HG03457 (cell line): ENCODE results near the gene MS4A6E.
"Not testable (repeated sequence)": the region's sequence is repeated elsewhere in the genome, so short reads cannot be mapped to it uniquely, and the experiment has no call there.

Experiments used
- ATAC-seq: cut with Tn5 transposase; IDR thresholded peaks from one replicate; pipeline ENCODE4 v1.9.1; 2021; ENCODE audit warnings: moderate number of reproducible peaks; ENCODE audit not compliant: unreplicated experiment

The MS4A6E gene

DNA sequence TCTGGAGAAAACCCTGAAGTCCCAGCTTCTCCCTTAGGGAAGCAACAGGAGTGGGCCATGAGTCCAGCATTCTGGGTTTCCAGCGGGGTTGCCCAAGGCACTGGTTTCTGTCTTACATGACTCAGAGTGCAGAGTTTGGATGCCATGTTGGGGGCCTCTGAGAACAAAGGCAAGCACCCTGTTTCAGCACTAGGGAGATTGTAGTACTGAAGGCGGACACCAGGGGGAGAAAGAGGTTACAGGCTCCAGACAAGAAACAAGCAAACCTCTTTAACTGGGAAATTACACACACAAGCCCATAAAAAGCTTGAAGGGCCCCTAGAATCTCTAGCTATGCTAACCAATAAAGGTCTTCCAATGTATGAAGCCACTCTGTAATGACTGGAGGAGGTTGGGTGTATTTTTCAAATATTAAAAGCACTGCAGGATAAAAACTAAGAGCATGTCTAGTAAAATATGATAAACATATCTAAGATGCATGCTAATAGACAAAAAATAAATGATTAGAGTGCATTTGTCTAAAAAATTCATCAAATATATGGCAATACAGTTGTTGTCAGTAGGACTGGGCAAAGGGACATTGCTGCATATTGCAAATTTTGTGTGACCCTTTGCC, 7.1 kb downstream of the MS4A6E start:
- no peak for ATAC-seq

DNA sequence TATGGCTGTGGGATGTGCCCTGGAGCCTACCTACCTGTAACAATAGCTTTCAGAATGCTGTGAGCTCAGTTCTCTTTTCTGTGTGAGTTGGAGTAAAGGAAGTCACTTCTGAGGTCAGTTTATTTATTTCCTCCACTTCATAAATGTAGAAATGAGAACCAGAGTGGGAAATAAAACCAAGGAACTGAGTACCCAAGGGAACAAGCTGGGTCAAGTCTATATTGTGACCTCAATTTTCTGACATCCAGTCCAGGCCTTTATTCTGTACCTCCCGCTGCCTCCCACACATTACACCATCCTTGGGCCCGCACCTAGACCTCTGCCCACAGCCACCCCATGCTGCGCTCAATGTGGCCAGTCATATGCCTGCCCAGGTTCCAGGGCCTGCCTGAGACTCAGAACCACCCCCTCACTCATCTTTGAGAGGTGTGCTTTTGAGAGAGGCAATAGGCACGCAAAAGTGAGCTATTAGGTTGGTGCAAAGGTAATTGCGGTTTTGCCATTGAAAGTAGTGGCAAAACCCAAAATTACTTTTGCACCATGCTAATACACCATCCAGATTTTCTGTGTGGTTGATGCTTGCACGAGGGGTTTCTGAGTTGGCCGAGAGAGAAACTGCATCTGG, 9.8 kb downstream of the MS4A6E start:
- no peak for ATAC-seq

DNA sequence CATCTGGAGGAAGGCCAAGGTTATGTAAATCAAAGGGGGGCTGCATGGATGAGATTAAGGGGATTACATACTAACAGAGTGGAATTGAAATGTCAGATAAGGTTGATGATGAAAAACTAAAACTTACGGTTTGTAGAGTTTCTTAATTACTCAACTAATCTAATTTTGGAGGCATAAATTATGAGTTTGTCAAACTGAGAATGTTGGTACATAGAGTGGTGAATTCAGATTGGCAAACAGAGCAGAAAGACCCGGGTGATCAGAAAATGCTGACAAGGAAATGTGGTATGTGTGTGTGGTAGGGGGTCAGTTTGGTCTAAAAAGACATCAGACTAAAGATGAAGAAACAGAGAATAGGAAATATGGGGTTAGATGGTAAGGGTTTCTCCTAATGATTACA, 11.0 kb downstream of the MS4A6E start:
- no peak for ATAC-seq

DNA sequence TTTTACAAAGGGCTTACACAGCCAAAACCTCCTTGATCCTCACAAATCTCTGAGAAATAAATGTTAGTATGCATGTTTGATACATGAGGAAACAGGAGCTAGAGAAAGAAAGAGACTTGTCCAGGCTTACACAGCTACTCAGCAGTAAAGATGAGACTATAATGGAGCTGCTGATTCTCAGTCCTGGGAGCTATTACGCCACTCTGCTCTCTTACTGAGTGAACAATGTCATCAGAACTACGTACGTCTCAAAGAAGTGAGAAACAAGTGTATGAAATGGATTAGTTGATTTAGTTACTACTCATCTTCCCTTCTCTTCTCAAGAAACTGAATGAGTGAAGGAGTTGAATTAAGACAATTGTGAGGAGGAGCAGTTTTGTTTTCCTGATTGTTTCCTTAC, 12.3 kb downstream of the MS4A6E start:
- ATAC-seq: no peak

DNA sequence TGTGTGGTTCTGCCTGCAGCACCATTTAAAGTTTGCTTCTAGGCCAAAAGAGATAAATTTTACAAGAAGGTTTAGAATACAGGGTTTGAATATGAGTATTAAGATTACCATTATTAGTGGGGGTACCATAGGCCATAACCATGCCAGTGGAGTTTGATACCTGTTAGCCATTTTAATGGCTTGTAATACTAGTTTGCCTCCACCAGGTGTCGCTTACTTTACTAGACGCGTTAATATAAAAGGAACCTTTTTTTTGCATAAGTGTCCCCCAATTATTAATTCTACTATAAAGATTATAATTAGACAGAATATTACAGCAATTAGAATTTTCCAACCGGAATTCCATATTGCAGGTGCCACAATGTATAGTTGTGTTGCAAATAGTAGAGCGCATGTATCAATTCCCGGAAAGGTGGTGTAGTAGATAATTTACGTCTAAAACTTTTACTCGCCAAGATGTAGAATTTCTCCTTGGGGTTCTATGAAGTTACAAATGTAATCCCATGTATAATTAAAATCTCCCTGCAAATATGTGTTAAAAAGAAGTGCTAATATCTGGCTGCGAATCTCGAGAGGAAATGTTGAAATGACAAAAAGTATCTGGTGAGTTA, 16.1 kb downstream of the MS4A6E start:
- ATAC-seq: no peak

DNA sequence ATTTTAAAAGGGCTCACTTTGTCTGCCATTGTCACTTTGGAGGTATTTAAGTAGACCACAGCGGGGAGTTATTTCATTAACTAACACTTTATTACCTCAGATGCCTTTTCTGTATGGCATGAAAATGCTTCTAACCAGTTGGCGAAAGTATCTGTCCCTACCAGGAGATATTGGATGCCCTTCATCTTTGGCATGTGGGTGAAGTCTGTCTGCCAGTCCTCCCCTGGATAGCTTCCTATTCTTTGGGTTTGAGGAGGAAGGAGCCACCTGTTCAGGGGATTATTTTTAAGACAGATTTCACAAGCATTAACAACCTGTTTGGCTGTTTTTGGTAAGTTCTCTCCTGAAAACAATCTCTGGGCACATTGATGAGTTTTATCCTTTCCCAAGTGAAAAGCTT, 17.1 kb downstream of the MS4A6E start:
- no peak for ATAC-seq

DNA sequence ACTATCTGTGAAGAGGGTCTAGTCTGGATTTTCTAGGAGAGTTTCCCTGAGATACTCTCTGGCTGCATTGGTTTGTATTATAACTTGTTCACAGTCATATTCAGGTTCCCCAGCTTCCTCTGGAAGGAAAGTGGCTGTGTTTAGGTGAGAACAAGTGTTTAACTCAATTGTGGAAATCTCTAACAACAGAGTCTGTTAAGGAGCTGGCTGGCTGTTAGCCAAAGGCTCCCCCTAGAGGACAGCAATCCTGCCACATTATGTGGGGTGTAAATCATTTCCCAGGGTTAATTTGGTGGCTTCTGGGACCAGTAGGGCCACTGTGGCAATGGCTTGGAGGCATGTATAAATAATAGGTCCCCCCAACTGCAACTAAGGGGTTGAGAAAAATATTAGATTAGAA, 18.4 kb downstream of the MS4A6E start:
- ATAC-seq: no peak

DNA sequence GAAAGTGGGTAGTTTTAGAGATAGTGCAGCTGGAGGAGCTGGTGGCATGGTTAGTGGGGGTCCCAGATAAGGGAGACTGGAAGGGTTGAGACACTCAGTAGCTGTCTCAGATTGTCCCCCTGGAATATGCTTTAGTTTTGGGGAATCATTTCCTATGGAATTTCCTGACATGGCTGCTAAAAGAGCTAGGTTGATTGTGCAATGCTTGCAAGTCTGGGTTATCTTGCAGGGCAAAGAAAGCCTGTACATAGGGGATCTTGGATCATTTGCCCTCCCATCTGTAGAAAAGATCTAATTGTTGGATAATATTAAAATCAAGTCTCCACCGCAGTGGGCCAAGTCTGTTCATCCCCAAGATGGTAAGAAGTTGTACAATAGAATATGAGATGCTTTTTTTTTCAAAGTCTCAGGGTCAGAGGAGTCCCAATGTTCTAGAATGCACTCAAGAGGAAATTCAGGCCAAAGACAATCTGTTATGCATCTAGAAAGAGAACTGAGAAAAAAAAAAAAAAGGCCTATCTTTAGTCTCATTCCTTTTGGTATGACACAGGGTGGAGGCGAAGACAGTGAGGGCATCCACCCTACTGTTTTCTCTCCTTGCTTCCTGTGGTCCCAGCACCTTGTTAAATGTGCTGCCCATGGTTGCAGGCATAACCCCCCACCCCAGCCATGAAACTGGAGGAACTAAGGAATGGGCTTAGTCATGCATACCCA, 20.2 kb downstream of the MS4A6E start:
- no peak for ATAC-seq

DNA sequence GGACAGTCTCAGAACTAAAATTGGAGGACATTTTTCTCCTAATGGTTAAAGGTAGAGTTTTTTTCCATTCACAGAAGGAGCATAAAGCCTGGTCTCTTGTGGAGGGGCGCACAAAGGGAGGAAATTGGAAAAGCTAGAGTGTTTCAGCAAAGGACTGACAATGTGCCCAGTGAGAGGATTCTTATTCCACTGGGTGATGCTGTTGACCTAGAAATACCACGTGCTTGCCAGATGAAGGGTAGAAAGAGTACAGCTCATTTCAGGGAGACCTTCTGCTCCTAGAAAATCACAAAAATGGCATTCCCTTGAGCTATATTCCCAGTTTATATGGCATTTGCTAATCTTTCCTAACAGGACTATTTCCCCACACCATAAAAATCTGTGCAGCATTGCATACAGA, 21.1 kb downstream of the MS4A6E start:
- no peak for ATAC-seq

DNA sequence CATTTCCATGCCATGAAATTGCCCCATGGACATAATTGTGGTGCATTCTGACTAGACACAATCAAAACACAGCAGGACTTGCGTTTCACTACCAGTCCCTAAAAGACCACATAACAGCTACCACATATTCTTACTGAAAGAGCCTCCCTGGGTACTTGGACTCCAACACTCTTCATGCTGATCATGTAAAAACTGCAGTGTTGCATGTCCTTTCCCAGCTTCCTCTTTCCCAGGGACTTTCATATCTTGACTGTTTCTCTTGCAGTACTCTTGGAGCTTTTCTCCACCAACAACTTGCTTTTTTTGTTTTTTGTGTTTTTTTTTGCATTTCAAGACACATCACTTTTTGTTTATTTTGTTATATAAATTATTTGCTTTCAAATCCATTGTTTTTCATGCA, 22.9 kb downstream of the MS4A6E start:
- ATAC-seq: no peak

DNA sequence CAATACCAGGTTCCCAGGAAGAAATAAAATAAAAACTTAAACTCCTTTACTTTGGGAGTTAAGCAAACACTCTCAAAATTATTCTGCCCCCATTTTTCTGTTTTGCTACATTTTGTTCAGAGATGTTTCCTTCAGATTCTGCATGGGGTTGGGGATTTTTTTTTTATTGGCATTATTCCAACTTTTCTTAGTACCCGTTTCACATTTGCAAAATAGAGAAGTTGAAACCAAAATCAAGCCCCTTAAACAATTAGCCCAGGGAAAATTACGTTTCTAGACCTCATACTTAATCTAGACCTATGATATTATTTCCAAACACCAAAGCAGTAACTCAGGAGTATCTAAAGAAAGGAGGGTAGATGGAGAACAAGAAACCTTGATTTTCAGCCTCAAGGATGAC, 30.7 kb downstream of the MS4A6E start:
- no peak for ATAC-seq

DNA sequence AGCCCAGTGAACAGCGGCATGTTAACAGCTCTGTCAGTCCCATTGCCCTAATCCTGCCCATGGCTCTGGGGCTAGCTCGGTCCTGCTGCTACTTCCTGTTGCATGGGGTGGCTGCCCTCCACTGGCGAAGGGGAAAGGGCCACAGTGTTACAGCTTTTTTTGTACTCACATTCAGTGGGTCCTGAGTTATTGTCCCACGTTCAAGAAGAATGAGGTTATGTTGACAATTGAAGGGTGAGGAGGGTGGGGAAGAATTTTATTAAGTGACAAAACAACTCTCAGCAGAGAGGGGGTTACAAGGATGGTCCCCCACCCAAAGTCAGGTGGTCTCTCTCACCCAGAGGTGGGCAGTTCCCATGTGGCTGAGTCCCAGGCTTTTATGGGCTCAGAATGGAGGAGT, 33.6 kb downstream of the MS4A6E start:
- ATAC-seq: no peak

DNA sequence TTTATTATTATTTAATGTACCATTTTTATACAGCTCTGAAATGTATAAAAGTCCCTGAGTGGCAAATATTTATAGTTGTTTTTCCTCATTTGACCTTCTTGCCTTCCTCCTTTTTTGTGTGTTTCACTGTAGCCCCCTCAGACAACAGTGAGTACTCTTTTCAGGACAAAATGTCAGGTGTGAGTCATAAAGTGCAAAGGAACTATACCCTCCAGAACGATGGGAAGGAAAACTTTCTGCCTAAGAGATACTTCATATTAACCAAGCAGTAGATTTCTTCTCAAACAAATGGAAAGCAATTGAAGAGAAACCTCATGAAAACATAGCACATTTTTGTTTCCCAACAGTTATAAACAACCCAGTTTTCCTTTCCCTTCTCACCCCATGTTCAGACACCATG, 35.2 kb downstream of the MS4A6E start:
- no peak for ATAC-seq

DNA sequence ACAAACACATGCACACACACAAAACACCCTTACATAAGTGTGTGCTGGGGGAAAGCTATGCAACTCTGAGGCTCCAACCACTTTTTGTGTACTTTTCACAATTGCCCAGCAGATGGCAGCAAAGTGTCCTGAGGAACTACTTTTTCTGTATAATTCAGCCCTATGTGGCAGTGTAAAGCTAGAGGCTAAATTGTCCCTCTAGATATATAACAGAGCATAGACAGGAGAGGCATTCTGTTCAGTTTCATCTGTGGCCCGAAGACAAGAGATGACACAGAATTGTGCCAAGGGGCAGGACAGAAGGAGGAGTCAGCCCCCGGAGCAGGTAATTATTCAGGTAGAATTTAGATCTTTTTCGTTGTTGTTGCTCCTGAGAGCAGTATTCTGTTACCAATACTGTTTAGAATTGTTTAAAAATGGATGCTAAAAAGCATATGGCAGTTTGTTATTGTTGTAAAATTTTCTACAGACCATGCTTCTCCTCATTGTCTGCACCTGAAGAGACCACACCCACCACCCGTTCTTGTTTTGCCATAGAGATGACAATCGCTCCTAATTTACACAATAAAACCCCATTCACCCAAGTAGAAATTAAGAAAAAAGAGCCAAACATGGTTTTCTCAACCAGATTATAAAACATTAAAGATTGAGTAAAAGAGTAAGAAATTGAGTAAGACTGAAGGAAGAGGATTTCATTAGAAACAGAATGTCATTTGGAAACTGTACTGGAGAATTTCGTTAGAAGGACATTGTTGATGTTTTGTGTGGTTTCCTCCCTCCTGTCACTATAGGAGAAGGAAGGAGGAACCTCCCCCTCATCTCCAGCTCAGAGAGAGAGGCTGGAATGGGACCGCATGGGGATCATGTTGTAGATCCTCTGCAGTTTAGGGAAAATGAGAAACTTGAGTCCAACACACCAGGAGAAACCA, 36.8 kb downstream of the MS4A6E start:
- ATAC-seq: peak; percentile 40

DNA sequence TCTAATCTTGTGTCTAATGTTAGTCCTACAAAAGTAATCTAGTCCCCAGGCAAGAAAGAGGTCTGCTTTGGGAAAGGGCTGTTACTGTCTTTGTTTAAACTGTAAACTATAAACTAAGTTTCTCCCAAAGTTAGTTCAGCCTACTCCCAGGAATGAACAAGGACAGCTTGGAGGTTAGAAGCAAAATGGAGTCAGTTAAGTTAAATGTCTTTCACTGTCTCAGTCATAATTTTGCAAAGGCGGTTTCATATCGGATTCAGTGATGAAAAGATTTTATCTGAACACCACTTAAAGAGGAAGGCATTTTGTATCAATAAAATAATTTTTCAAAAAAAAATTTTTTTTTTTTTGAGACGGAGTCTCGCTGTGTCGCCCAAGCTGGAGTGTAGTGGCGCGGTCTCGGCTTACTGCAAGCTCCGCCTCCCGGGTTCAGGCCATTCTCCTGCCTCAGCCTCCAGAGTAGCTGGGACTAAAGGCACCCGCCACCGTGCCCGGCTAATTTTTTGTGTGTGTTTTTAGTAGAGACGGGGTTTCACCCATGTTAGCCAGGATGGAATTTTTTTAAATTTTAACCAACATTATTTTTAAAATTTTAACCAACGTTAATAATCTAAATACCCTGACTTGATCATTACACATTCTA, 39.3 kb downstream of the MS4A6E start:
- not testable (repeated sequence) for ATAC-seq

DNA sequence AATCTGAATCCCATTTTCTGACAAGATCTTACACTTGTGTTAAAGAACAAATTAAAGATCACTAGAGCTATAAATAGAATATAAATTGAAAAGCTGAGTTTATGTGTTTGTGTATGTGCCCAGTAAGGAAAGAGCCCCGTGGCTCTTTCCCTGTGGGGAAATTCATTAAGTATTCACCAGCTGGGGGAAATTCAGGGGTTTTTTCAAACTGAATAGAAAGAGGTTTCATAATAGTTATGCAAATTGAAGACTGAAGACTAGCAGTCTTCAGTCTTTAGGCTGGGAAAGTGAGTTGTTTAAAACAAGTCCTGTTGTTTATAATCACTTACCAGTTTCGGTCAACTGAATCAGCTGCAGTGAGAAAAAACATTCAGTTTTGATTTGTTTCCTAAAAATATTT, 40.0 kb downstream of the MS4A6E start:
- peak; percentile 70 for ATAC-seq

DNA sequence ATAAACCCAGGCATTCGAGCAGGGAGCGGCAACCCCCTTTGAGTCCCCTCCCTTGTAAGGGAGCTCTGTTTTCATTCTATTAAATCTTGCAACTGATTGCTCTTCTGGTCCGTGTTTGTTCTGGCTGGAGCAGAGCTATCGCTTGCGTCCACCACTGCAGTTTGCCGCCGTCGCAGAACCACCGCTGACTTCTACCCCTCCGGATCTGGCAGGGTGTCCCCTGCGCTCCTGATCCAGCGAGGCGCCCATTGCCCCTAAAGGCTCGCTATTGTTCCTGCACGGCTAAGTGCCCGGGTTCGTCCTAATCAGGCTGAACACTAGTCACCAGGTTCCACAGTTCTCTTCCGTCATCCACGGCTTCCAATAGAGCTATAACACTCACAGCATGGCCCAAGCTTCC, 40.8 kb downstream of the MS4A6E start:
- no peak for ATAC-seq

DNA sequence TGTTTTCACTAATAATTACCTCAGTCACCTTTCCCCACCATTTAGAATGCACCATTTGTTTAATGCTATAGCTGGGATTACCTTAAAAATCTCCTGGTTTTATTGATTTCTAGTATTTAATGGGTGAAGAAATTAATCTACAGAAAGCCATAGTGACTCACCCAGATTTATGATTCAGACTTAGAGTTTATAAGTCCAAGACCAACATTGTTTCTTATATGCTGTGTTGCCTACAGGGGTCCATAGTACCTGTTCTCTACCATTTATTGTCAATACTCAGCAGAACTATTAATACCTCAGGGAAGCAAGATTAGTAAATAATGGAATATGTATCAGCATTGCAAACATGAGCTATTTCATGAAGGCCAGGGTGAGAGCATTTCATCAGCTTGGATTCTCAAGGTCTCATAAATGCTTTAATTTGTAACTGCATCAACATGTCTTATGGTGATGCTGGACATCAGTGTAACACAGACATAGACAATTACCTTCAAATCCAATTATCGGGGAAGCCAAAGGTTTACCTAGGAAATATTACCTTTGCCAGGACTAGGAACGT, 43.3 kb downstream of the MS4A6E start:
- ATAC-seq: no peak

DNA sequence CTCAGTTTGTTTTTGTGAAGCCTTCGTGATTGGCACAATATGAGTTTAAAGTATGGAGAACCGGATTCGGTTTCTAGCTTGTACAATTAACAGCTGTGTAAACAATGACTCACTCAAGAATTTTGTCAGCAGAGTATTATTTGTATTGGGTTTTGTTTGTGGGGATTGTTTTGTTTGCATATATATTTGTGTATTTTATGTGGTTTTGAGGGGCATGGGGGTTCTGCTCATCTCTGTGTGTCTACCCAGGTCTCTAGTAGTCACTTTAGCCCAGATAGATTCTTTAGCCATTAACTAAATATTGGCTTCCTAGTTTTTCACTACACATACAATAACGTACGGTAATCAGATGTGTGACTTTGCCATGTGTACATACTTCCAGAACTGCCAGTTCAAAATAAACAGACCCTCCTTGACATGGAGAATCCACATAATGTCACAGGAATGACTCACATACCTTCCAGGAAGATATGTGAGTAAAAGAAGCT, 43.8 kb downstream of the MS4A6E start:
- no peak for ATAC-seq

DNA sequence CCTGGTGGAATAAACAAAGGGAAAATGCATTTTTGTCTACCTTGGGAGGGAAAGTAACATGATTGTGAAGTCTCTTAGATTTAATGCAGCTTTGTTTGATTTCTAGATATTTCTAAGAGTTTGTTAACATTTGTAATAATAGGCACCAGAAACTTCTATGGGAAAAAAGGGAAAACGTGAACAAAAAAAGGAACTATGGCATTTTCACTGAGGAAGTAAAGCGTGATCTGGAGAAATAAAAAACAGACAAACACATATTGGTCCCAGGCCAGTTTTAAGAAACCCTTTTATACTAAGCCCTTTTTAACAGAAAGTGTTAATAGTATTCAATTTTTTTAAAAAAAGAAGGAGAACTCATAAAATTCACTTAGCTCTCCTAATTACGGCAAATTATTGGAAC, 44.3 kb downstream of the MS4A6E start:
- no peak for ATAC-seq
